Rectal smooth muscle tissue (tissue), 1 donor: ENCODE measurements around the gene ODAD4.
"Not testable (repeated sequence)": the region's sequence is repeated elsewhere in the genome, so short reads cannot be mapped to it uniquely, and the experiment has no call there.

Experiments used
- H3K27ac ChIP-seq: one replicate; pipeline ENCODE4 v1.7.0; 2013; ENCODE audit warnings: low read depth, low read length, inconsistent platforms
- H3K27me3 ChIP-seq: one replicate; pipeline ENCODE4 v1.7.0; 2013; ENCODE audit warnings: low read length; ENCODE audit not compliant: control insufficient read depth, insufficient read depth
- H3K36me3 ChIP-seq: one replicate; pipeline ENCODE4 v1.7.0; 2013; ENCODE audit warnings: low read length; ENCODE audit not compliant: control insufficient read depth, insufficient read depth
- H3K4me1 ChIP-seq: one replicate; pipeline ENCODE4 v1.7.0; 2013; ENCODE audit warnings: low read length; ENCODE audit not compliant: control insufficient read depth, insufficient read depth
- H3K4me3 ChIP-seq: one replicate; pipeline ENCODE4 v1.7.0; 2013; ENCODE audit warnings: low read length
- H3K9ac ChIP-seq: one replicate; pipeline ENCODE4 v1.7.0; 2013; ENCODE audit warnings: low read length

The ODAD4 gene

DNA sequence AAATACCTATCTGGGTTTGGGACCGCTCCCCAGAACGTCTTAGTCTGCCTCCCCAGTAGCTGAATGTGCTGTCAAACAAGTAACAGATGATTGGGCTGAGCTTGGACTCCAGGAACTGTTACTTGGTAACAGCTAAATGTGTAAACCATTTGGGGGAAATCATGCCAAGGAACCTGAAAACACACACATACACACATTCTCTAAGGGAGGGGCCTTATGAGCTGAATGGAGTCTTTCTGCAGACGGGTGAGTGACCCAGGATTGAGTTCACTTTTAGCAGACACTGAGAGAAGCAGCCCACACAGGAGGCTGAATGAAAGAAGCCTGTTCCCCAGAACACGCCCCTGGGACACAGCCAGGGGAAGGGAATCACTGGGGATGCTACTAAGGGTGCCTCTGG, 13.2 kb upstream of the ODAD4 start:
- H3K27ac ChIP-seq = no peak overlapping the region
- peaks cover 10% of the 10 kb centered on the region for H3K4me1 ChIP-seq
- H3K36me3 ChIP-seq = peaks cover 12% of the 10 kb centered on the region
- no peaks in the 10 kb centered on the region for H3K27me3 ChIP-seq
- H3K9ac ChIP-seq = no peak overlapping the region
- H3K4me3 ChIP-seq = peak overlapping the region; percentile 94

DNA sequence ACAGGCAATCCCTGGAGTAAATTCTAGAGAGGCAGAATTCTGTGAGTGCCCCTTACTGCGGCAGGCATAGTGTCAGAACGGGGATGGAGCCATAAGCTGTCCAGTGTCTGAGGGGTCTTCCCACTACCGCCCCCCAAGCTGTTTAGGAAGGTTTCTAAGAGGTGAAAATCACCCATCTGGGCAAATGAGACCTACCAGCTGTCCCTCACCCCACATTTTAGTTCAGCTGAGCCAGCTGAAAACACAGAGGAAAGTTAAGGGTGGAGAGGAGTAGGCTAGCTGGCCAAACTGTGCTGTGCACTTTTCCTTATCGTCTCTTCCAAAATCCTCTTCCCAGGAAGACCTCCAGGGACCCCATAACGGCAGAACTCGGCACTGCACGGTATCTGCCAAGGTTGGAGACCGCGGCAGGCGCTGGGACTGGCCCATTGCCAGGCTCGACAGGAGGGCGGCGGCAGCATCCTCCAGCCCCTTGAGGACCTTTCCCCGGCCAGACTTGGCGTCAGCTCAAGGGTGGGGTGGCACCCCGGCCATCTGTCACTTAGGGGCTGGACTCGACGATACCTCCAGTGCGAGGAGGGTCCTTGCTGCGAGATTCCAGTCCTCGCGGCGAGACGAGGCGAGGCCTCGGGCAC, 12.6 kb upstream of the ODAD4 start:
- H3K36me3 ChIP-seq = peaks cover 5% of the 10 kb centered on the region
- H3K4me1 ChIP-seq = peaks cover 10% of the 10 kb centered on the region
- H3K9ac ChIP-seq = peak overlapping the region; percentile 39
- H3K4me3 ChIP-seq = peak overlapping the region; percentile 94
- peak overlapping the region; percentile 90 for H3K27ac ChIP-seq
- H3K27me3 ChIP-seq = no peaks in the 10 kb centered on the region

DNA sequence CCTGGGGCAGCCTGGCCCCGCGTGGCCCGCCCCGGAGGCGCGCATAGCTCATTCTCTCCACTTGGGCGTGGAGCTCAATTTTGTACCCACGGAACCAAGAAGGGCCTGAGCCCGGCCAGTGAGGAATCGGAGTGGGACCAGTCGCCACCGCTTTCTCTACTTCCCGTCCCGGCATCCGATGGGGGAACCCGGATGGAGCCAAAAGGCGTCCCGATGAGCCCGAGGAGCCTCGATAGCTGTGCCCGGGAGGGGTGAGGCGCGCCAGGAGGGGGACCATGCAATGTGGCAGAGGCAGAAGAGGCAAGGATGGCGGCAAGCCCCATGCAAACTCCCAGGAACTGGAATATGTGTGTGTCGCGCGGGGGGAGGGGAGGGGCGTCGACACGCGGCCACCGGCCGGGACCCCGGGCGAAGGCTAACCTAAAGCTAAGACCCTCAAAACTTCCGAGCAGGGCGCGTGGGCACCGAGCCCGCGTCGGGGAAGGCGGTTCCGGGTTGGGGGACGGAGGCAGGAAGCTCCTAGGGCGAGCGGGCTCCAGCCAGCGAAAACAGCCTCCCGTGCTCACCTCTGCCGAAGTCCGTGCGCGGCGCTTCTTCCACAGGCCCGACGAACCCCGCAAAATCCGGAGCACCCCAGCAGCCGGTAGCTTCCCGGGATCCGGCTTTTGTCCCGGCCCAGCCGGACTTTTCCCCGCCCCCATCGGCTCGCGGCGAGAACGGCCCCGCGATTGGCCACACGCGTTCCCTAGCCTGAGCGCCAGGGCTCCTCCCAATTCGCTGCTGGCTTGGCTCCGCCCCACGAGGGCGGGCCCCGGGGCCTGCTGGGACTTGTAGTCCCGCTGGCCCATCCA, 11.9 kb upstream of the ODAD4 start, which contains the start of gene ACLY:
TSS of gene ACLY (minus strand) at position 638 of the 851 bp plus-strand sequence. CDS start 5,078 bp downstream, outside the sequence.
- Histone ChIP-seq H3K27me3 (no peaks in the 10 kb centered on the region), H3K4me3 (peak within 1 kb of the TSS; percentile 94), H3K36me3 (no peaks in the 10 kb centered on the region), H3K4me1 (peaks cover 10% of the 10 kb centered on the region), H3K9ac (peak within 1 kb of the TSS; percentile 73), H3K27ac (peak within 1 kb of the TSS; percentile 90)

DNA sequence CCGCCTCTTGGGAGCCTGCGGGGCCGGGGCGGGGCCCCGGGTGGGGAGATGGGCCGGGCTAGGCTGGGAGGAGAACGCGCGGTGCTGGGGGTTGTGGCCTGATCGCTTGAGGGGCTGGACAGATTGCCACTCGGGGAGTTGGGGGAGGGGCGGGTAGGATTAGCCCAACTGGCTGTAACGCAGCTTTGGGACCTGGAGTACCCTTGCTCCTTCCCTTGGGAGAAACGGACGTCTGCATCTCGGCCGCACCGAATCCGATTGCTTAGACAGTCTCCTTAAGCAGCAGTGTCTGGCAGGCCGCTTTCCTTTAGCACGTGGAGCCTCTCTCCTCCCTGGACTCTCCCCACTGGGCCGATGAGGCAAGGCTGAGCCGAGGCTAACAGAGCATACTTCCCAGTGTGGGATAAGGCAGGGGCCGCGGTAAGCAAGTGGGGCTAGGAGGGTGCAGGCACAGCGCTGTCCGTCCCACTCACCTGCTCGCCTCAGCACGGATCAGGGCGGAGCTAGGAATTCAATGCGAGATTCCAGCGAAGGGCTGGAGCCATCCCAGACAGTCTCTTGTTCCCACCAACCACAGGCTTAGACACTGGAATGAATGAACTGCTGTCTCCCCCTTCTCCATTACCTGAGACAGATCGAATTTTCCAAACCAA, 11.1 kb upstream of the ODAD4 start:
- Histone ChIP-seq H3K36me3 (no peaks in the 10 kb centered on the region), H3K9ac (peak overlapping the region; percentile 73), H3K27me3 (no peaks in the 10 kb centered on the region), H3K27ac (peak overlapping the region; percentile 80), H3K4me1 (peaks cover 10% of the 10 kb centered on the region), H3K4me3 (peak overlapping the region; percentile 82)

DNA sequence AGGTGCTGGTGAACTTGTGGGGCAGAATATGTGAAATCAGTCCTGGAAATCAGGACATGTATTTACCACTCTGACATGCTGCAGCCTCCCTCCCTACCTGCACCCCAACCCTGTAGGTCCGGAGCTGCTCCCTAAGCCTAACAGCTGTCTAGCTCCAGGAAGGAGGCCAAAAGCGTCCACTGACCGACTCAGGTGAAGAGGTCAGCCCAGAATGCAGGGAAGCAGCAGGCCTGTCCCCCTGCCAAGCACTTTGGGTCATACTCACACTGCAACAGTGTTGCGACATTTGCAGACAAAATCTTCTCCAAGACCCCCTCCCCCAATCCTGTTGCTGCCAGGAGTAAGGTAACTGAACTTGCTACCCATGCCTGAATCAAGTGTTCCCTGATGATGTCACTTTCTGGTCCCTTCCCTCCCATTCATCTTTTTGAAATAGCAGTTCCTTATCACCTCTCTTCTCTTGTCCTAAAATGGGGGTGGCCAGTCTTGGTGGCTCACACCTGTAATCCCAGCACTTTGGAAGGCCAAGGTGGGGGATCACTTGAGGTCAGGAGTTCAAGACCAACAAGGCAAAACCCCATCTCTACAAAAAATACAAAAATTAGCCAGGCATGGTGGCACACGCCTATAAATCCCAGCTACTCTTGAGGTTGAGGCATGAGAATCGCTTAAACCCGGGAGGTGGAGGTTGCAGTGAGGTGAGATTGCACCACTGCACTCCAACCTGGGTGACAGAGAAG, 10.4 kb upstream of the ODAD4 start:
- H3K36me3 ChIP-seq = no peaks in the 10 kb centered on the region
- H3K4me1 ChIP-seq = peaks cover 10% of the 10 kb centered on the region
- peak overlapping the region; percentile 82 for H3K4me3 ChIP-seq
- H3K27ac ChIP-seq = peak overlapping the region; percentile 80
- H3K27me3 ChIP-seq = no peaks in the 10 kb centered on the region
- H3K9ac ChIP-seq = no peak overlapping the region

DNA sequence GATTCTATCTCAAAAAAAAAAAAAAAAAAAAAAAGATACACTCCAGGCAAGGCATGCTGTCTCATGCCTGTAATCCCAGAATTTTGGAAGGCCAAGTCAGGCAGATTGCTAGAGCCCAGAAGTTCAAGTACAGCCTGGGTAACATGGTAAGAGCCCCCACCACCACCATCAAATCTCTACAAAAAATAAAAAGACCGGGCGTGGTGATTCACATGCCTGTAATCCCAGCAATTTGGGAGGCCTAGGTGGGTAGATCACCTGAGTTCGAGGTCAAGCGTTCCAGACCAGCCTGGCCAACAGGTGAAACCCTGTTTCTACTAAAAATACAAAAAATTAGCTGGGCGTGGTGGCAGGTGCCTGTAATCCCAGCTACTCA, 9.8 kb upstream of the ODAD4 start:
- Histone ChIP-seq H3K4me3 (no peak overlapping the region), H3K9ac (no peak overlapping the region), H3K36me3 (no peaks in the 10 kb centered on the region), H3K27me3 (no peaks in the 10 kb centered on the region), H3K27ac (no peak overlapping the region), H3K4me1 (peaks cover 10% of the 10 kb centered on the region)

DNA sequence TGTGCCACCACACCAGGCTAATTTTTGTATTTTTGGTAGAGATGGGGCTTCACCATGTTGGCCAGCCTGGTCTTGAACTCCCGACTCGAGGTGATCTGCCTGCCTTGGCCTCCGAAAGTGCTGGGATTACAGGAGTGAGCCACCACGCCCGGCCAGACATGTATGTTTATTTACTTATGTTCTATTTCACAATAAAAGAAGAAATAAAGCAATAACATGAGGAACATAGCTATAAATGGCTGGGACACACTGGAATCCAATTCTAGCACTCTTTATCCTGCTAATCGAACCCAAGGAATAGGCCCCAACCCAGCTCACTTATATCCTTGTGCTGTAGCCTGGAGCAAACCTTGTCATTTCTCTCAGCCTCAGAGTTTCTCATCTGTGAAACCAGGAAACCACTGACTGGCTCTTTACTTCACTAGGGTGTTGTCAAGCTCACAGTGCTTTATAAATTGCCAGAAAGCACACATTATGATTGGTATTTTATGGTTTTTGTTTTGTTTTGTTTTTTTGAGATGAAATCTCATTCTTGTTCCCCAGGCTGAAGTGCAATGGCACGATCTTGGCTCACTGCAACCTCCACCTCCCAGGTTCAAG, 4.3 kb upstream of the ODAD4 start:
- Histone ChIP-seq H3K9ac (no peak overlapping the region), H3K4me3 (no peak overlapping the region), H3K27me3 (no peaks in the 10 kb centered on the region), H3K4me1 (peaks cover 5% of the 10 kb centered on the region), H3K36me3 (no peaks in the 10 kb centered on the region), H3K27ac (no peak overlapping the region)

DNA sequence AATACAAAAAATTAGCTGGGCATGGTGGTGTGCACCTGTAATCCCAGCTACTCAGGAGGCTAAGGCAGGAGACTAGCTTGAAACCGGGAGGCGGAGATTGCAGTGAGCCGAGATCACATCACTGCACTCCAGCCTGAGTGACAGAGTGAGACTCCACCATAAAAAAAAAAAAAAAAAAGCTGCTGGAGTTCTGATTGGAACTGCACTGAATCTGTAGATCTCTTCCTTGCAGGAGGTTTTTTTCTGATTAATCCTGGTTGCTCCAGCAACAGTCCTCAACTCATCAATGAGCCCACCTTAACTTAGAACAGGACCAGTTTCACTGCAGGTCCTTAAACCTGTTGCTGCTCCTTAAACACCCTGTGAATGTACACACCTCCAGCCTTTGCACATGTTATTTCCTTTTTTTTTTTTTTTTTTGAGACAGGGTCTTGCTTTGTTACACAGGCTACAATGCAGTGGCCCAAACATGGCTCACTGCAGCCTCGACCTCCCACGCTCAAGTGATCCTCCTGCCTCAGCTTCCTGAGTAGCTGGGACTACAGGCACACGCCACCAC, 1.6 kb upstream of the ODAD4 start:
- no peaks in the 10 kb centered on the region for H3K27me3 ChIP-seq
- H3K4me1 ChIP-seq = peaks cover 5% of the 10 kb centered on the region
- H3K9ac ChIP-seq = no peak overlapping the region
- H3K4me3 ChIP-seq = no peak overlapping the region
- H3K36me3 ChIP-seq = no peaks in the 10 kb centered on the region
- H3K27ac ChIP-seq = no peak overlapping the region

DNA sequence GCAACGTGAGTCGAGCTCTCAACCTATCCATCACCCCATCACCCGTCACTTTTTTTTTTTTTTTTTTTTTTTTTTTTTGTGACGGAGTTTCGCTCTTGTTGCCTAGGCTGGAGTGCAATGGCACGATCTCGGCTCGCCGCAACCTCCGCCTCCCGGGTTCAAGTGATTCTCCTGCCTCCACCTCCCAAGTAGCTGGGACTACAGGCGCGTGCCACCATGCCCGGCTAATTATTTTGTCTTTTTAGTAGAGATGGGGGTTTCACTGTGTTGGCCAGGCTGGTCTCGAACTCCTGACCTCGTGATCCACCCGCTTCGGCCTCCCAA, 378 bp downstream of the ODAD4 start:
- not testable (repeated sequence) for H3K27ac ChIP-seq, H3K9ac ChIP-seq, H3K27me3 ChIP-seq, H3K4me1 ChIP-seq, H3K36me3 ChIP-seq
- peak overlapping the region; percentile 66 for H3K4me3 ChIP-seq

DNA sequence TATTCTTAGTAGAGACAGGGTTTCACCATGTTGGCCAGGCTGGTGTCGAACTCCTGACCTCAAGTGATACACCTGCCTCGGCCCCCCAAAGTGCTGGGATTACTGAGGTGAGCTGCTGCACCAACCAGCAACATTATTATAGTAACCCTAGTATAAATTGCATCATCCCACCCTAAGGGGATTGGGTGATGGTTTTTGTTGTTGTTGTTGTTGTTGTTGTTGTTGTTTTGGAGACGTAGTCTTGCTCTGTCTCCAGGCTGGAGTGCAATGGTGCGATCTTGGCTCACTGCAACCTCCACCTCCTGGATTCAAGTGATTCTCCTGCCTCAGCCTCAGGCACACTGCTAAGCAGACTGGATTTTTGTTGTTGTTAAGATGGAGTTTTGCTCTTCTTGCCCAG, 1.3 kb downstream of the ODAD4 start:
- H3K9ac ChIP-seq, H3K4me1 ChIP-seq, H3K36me3 ChIP-seq, H3K27me3 ChIP-seq, H3K4me3 ChIP-seq, H3K27ac ChIP-seq: not testable (repeated sequence)

DNA sequence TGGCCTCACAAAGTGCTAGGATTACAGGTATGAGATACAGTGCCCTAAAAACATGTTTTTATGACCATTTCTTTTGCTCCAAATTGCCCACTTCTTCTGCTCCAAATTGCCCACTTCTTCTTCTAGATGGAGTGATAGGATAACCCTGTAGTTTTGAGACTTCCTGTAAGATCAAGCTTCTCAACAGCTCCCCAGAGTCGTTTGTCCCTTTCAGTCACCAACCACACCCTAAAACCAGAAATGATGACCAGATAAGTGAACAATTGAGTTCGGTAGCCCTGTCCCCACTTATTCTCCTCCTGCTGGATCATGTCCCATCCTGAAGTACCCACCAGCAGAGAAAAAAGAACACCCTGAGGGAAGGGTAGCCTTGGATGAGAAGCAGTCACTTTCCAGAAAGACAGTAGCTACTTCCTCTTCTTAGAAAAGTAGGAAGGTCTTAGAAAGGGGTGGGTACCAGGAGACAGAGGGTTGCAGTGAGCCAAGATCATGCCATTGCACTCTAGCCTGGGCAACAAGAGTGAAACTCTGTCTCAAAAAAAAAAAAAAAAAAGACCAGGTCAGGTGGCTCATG, 2.5 kb downstream of the ODAD4 start:
- no peaks in the 10 kb centered on the region for H3K27me3 ChIP-seq
- peaks cover 3% of the 10 kb centered on the region for H3K36me3 ChIP-seq
- no peak overlapping the region for H3K9ac ChIP-seq
- peaks cover 5% of the 10 kb centered on the region for H3K4me1 ChIP-seq
- no peak overlapping the region for H3K27ac ChIP-seq
- no peak overlapping the region for H3K4me3 ChIP-seq
